Endothelial cell of hepatic sinusoid (primary cell): ENCODE measurements around the gene ACTN2.

Source experiments
- in situ Hi-C: cut with HindIII; loops from 2 replicates; pipeline ENCODE4 v1.10.0; 2017; ENCODE audit warnings: low sequenced_read_pairs

ACTN2 gene

DNA sequence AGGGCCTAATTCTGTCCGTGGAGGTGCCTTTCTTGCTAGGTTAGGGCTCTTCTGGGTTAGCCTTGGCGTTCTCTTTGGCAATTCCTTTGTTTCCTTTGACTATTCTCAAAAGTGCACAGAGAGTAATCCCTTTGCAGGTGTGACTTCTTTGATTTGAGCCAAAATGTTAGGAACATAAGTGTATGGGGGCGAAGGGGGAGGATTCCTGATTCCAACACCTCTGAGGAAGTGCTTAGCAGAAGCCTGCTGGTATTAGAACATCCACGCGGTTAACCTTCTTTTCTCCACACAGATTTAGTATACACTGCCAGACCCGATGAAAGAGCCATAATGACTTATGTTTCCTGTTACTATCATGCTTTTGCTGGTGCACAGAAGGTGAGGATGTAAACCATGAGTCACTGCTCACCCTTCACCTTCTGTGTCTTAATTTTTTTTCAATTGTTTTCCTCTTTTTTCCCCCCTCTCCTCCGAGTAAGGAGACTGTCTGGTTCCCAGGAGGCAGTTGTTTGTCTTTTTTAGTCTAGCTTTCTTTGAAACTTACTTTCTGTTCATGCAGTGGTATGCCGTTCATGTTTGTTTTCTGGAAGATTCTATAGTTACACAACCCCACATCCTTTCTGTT, 48.0 kb downstream of the ACTN2 start:
- in situ Hi-C loops = loop anchor here (5.0 kb wide), 1 partner anchor 78 kb away; no protein-coding TSS in a partner anchor

DNA sequence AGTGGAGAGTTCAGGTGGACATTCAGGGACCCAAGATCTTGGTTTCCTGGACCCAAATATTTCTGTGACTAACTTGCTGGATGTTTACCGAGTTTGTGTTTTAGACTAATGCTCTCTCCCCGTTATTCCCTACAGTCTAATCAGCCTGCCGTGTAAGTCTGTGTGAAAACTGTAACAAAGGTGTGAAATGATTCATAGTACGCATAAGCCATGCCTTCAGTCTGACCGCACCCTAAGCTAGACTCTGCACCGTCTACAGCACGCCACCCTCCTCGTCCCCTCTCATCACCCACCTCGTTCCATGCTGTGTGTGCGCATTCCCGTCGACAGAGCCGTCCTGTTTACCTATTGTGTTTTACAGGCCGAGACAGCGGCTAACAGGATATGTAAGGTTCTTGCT, 50.5 kb downstream of the ACTN2 start:
- in situ Hi-C loops = loop anchor here (5.0 kb wide), 1 partner anchor 34 kb away; no protein-coding TSS in a partner anchor

DNA sequence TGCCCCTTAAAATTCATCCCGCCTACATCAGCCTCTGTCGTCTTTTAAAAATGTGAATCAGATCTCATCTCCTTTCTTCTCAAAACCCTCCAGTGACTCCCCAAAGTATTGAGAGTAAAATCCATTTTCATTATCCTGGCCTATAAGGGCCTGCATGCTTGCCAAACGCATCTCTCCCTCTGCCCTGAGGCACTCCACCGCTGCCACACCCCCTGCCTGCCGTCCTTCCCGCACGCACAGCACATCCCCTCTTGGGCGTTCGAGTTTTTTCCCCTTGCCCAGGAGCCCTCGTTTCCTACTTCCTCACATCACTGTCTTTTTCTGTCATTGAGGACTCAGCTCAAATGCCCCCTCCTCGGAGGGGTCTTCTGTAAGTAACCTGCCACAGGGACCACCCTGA, 55.5 kb downstream of the ACTN2 start:
- in situ Hi-C loops = no loop called here

DNA sequence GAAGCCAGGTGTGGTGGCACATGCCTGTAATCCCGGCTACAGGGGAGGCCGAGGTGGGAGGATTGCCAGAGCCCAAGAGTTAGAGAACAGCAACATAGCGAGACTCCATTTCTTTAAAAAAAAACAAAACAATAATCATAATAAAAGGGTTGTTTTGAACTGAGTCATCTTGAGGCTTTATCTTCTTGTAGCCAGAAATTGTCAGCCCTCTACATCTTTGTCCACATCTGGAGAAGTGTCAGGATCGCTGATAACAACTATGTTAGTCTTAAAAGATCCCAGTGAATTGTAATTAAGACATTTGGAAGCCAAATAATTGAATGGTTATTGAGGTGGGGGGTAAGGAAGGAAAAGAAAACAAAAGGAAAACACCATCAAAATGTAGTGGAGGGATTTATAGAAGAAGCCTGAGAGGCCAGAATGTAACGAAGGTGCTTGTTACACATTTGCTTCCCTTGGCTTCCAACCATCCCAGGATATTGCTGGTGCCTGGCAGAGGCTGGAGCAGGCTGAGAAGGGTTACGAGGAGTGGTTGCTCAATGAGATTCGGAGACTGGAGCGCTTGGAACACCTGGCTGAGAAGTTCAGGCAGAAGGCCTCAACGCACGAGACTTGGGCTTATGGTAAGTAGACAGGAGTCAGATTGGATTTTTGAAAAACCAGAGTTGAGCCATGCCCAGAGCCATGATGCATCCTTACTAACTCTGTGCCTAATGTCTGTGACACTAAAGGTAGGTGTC, 56.3 kb downstream of the ACTN2 start:
- in situ Hi-C loops = no loop called here

DNA sequence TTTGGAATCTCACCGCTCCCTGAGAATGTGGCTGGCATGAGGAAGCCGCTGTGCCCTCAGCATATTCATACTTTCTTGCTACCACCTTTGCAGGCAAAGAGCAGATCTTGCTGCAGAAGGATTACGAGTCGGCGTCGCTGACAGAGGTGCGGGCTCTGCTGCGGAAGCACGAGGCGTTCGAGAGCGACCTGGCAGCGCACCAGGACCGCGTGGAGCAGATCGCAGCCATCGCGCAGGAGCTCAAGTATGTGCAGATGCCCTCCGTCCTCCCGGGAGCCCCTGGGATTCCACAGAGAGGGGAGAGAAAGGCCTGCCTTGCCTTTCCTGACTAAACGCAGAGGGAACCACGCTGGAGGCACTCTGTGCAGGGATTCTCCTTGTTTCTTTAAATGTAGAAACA, 58.2 kb downstream of the ACTN2 start:
- in situ Hi-C loops = no loop called here

DNA sequence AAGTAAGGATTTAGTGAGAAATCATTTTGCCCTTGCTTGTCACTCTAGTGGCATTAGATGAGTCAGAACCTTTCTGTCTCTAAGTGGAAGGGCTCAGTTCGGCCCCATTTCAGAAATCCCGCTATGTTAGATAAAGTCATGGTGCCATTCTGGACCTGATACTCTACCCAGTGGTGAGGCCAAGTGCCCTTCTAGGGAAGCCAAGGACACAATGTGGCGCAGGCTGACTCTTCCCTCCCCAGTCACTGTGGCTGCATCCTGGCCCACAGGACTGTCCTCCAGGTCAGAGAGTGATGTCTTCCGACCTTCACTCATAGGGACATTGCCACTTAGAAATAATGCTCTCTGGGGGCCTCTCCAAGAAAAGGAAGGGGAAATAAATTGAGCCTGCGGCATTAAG, 60.5 kb downstream of the ACTN2 start:
- in situ Hi-C loops = no loop called here

DNA sequence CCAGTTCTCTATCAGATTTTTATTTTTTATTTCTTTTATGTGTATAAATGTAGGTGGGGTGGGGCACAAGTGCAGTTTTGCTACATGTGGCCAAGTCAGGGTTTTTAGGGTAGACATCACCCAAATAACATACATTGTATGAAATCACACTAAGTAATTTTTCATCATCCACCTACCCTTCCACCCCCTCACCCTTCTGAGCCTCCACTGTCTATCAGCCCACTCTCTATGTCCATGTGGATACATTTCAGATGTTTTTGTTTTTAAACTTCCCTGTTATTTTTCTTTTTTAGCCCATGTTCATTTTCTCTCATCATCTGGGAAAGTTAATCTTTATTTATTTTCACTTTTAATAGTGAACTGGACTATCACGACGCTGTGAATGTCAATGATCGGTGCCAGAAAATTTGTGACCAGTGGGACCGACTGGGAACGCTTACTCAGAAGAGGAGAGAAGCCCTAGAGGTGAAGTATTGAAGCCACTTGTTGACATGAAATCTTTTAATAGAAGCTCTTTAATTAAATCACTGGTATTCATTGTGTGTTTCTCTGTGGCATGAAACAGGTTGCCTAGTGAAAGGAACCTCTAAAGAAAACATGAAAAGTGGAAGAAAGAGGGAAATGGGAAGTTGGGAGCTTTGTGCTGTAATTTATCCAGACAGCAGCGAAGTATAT, 61.1 kb downstream of the ACTN2 start:
- in situ Hi-C loops = no loop called here

DNA sequence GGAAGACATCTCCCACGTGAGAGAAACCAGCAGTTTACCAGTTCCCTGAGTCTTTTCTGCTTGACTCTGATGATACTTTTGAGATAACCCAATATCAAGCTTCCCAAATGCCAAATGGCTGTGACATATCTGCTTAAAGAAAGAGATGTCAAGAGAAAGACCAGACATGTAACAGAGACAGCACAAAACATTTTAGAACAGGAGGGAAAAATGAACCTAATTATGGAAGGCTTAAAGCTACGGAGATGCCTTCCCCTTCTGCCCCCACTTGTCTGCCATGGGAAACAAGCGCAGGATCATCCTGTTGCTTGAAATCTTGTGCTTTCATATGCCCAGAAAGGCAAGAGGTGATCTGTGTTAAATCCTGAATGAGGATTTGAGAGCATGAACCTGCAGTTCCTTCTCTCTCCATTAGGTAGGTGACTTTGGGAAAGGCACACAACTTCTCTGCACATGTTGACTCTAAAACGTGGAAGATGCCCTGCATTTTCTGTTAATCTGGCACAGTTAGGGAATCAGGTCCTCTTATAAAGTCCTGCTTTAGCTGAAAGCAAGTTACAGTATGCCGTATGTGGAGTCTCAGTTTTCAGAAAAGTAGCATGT, 62.1 kb downstream of the ACTN2 start:
- in situ Hi-C loops = no loop called here

DNA sequence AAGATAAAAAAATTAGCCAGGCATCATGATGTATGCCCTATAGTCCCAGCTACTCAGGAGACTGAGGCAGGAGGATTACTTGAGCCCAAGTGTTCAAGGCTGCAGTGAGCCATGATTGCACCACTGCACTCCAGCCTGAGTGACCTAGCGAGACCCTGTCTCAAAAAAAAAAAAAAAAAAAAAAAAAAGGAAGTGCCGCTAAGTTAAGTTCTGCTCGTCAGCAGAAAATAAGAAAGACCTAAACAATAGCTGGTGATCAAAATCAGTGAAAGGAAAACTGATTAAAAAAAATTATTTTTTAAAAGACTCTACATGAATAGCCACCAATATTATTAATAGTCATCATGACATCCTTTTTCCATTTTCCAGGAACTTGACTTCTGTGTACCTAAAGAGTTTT, 64.6 kb downstream of the ACTN2 start:
- in situ Hi-C loops = no loop called here

DNA sequence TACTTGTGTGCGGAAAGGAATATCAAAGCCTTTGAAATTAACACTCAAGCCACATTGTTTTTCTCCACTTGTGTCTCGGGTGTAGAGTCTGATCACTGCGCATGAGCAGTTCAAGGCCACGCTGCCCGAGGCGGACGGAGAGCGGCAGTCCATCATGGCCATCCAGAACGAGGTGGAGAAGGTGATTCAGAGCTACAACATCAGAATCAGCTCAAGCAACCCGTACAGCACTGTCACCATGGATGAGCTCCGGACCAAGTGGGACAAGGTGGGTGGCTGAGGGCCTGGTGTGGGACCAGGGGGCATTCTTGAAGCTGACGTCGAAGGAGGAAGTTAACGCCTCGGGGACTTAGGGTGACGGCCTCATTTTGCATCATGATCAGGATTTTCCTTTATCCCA, 65.1 kb downstream of the ACTN2 start:
- in situ Hi-C loops = no loop called here

DNA sequence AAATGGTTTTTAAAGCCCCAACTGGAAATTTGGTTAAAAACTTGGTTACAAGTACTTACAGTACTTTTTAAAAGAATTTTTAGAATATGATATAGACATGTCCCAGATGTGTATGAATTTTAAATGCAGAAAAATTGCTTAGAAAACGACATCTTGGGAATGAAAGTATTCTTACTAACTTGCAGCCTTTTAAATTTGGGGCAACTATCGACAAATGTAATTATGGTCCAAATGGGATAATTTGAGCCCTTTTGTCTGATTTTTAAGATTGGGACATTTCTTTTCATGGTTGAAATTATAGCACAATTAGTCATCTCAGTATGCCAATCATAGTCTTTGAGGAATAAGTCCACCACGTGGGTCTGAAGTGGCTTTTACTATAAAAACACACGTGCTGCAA, 65.6 kb downstream of the ACTN2 start:
- in situ Hi-C loops = no loop called here

DNA sequence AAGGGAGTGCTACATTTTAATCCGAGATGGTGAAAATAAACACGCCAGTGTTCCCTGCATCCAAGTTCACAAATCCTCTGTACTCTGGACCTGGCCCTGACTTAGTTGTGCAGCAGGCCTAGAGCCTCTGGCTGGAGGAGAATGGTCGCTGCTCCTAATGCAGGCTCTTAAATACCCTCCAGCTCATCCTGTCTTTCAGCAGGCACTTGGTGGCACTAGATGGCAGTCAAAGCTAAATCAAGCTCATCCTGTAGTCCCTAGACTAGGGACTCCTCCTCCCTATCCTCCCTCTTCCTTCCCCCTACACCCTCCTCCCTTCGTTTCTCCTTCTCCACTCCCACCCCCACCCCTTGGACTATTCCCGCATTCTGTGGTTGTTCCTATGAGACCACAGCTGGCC, 67.2 kb downstream of the ACTN2 start:
- in situ Hi-C loops = no loop called here

DNA sequence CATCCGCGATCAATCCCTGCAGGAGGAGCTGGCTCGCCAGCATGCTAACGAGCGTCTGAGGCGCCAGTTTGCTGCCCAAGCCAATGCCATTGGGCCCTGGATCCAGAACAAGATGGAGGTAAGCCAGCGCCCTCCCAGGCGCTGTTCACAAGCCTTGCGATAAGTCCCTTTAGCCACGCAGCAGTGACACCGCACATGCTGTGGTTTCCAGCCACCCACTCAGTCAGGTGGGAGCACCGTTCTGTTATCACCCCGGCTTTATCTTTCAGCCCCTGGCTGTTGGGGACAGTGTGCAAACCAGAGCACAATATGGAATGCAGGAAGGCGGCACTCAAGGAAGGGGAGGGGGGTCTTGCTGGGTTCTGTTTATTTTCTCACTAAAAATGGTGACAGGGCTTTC, 67.7 kb downstream of the ACTN2 start:
- in situ Hi-C loops = no loop called here

DNA sequence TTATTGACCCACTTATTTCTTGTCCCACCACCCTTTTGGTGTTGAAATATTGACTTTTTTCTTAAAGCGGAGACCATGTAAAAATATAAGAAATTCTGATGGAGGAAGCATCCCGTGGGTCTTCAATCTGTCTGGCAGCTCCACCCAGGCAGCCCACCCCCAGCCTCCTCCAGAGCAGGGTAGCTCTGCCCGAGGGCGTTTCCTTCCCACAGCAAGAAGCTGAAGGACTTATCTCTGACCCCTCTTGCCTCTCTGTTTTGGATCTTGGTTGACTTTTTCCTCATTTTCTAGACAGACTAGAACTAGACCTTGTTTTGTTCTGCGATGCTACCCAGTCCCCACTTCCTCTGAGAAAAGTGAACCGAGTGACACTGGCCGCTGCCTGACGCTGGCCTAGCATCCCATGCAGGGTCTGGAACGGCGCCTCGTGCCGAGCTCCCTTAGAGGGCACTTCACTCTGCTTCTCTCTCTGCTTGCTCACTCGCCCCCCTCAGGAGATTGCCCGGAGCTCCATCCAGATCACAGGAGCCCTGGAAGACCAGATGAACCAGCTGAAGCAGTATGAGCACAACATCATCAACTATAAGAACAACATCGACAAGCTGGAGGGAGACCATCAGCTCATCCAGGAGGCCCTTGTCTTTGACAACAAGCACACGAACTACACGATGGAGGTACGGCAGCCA, 68.4 kb downstream of the ACTN2 start:
- in situ Hi-C loops = no loop called here

DNA sequence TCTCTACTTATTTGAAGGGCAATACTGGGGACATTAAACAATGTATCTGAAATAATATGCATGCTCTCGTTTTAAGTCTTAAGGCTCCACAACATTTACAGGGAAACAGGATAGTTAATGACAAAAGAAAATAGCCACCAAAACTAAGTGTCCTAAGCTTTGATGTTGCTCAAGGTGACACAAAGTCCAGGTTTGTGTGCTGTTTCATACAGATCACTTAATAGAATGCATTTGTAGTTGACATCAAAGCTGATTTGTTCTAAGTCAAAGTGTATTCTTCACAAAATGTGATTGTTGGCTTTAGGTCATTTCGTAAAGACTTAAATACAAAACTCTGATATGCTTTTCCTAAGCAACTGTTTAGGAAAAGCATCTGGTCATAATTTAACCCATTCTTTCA, 71.3 kb downstream of the ACTN2 start:
- in situ Hi-C loops = no loop called here

DNA sequence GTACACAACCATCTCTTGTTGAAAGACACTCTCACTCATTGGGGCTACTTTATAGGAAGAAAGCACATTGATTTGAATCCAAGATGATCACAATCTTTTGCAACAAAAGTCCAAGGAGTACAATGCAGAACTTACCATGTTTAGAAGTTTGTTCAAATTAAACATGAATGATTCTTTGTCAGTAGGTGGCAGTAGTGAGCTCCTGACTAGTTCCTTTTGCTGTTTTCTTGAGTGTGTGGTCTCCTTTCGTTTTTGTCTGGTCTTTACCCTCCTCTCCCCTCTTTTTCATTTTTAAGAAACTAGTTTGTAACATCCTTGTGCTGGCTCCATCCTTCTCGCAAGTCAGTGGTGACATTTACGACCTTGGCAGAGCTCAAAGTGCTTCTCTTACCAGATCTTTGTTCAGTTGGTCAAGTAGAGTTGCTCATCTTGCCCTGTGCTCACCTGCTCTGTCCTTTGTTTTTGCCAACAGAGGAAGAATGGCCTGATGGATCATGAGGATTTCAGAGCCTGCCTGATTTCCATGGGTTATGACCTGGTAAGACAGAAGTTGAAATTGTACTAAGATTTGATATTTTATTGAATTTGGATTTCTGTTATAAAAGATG, 73.1 kb downstream of the ACTN2 start:
- in situ Hi-C loops = no loop called here

DNA sequence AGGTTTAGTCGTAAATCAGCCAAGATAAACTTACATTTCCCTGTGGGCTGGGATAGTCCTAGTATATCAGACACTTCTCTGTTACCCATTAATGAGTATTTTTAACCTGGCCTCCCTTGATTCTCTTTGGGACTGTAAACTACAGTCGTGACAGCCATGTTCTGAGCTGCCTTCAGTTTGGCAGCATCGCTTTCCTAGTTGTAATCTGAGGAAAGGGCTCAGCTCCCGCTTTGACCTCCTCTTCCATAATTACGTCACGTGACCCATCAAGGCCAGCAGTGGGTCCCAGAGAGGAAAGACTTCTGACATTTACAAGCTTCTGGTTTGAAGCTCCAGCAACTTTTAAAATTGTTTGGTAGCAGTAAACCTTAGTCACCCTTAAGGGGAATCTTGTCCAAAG, 74.2 kb downstream of the ACTN2 start:
- in situ Hi-C loops = no loop called here

DNA sequence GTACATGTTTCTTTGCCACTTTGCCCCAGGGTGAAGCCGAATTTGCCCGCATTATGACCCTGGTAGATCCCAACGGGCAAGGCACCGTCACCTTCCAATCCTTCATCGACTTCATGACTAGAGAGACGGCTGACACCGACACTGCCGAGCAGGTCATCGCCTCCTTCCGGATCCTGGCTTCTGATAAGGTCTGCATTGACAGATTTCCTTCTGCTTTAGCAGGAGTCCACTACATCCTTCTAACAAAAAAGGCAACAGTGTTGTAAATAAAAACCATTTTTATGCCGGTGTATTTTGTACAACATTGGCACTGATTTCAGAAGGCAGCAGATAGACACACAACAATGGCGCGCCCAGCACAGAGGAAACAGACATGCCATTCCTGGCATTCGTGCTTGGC, 74.7 kb downstream of the ACTN2 start:
- in situ Hi-C loops = no loop called here

DNA sequence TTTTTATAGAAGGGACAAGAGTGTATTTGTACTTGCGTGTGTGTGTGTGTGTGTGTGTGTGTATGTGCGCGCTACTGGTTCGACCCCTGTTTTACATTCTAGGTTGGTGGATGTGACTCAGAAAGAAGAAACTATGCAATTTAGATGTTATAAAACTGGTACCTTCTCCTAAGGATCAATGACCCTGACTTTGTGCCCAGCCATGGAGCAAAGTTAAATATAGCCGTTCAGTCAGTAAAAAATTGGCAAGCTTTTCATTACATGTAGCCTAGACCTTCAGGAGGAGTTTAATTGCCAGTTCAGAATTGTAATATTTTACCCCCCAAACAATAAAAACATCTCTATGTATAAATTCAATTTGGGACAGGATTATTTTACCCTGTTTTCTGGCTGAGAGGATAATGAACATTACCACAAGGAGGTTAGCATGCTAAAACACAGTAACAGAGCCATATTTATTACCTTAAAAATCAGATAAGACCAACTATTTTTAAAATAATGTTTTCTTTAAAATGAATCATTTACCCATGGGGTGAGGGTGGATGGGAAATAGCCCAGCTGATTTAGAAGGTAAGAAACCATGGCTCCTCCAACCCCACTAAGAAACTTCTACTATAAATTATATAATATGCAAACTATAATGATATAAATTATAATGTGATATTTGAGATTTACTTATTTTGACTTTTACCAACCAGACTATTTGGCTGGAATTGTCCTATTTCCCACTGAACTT, 75.3 kb downstream of the ACTN2 start:
- in situ Hi-C loops = no loop called here

DNA sequence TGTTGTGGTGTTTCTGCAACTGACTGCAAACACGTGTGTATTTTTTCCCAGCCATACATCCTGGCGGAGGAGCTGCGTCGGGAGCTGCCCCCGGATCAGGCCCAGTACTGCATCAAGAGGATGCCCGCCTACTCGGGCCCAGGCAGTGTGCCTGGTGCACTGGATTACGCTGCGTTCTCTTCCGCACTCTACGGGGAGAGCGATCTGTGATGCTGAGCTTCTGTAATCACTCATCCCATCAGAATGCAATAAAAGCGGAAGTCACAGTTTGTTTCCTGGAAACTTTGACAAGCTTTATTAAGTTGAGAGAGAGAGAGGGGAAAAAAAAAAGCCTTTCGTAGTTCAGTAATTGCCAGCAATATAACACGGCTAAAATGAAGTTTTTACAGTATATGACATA, 76.1 kb downstream of the ACTN2 start:
- in situ Hi-C loops = no loop called here
